Activated CD4-positive, alpha-beta T cell treated with anti-CD3 and anti-CD28 coated beads for 36 hours (primary cell): ENCODE measurements around the gene SCEL. TPM values are rescaled to one million over a fixed set of nuclear protein-coding genes. Genes with fewer than 3 reads are reported as not detected.

ENCODE experiments used
- ATAC-seq: fragments of 200-7000 bp; cut with Tn5 transposase; one replicate; pipeline ENCODE4 v1.10.0; 2021; ENCODE audit warnings: mild to moderate bottlenecking, moderate library complexity
- CTCF ChIA-PET: fragments of 350-600 bp; sonication (Branson Sonifier 250); formaldehyde crosslinking; loops from one replicate; lab custom pipeline; 2021; ENCODE audit warnings: antibody characterized with exemption; lab: Charles Lee
- POLR2A ChIA-PET: fragments of 350-600 bp; sonication (Branson Sonifier 250); formaldehyde crosslinking; loops from one replicate; lab custom pipeline; 2021; ENCODE audit warnings: antibody characterized with exemption, inconsistent platforms; lab: Charles Lee
- DNase-seq: peaks from one replicate; pipeline ENCODE4 v3.0.0-alpha.2; 2020
- H3K27ac Mint-ChIP-seq: one replicate; pipeline ENCODE4 v1.8.0; 2021; ENCODE audit warnings: mixed read lengths
- H3K27me3 Mint-ChIP-seq: one replicate; pipeline ENCODE4 v1.8.0; 2021; ENCODE audit warnings: mixed read lengths
- H3K36me3 Mint-ChIP-seq: one replicate; pipeline ENCODE4 v1.8.0; 2021; ENCODE audit warnings: low read depth, mixed read lengths
- H3K4me1 Mint-ChIP-seq: one replicate; pipeline ENCODE4 v1.8.0; 2021; ENCODE audit warnings: mixed read lengths
- H3K4me3 Mint-ChIP-seq: one replicate; pipeline ENCODE4 v1.8.0; 2021; ENCODE audit warnings: mild to moderate bottlenecking, moderate library complexity, mixed read lengths
- H3K9me3 Mint-ChIP-seq: one replicate; pipeline ENCODE4 v1.8.0; 2021; ENCODE audit warnings: low read depth, mixed read lengths
- intact Hi-C, 2 experiments: fragments of 100-400 bp; cut with DNase I in 1 of 2; cut with micrococcal nuclease in 1 of 2; formaldehyde crosslinking; loops; one replicate each; pipeline versions ENCODE4 v1.14.2 to v1.15.1; 2022 to 2024; cut with DNase I, micrococcal nuclease
- total RNA-seq, 2 experiments: library from RNA; stranded (reverse); gene quantifications; one replicate each; pipeline ENCODE4 v1.2.3, GENCODE V29; 2021

SCEL gene
- total RNA-seq, 2 experiments from 2014 or later = not detected

DNA sequence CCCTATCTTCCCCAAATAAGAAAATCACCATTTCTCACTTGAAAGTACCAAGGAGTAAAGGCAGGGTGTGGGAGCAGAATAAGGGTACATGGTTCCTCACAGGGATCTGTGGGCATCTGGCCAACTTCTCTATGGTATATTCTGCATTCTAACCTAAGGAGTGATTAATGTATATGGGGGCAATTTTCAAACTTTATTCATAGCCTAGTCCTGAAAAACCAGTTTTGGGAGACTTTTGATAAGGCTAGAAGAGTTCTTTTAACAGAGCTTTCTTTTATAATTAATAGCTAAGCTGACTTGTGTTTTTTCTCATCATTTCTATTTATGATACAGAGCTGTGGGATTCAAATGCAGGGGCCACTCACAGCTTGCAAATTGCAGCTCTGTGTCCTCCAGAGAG, 852 bp downstream of the SCEL start:
- intact Hi-C loops = no loop called here
- Mint-ChIP-seq H3K9me3 (no peaks in the 10 kb centered on the region), H3K27ac (no peak overlapping the region), H3K4me1 (no peaks in the 10 kb centered on the region), H3K36me3 (no peaks in the 10 kb centered on the region), H3K27me3 (peaks cover 15% of the 10 kb centered on the region), H3K4me3 (no peak overlapping the region)
- ChIA-PET CTCF (no interaction called here), POLR2A (no interaction called here)
- ATAC-seq = no peak
- no peak for DNase-seq

DNA sequence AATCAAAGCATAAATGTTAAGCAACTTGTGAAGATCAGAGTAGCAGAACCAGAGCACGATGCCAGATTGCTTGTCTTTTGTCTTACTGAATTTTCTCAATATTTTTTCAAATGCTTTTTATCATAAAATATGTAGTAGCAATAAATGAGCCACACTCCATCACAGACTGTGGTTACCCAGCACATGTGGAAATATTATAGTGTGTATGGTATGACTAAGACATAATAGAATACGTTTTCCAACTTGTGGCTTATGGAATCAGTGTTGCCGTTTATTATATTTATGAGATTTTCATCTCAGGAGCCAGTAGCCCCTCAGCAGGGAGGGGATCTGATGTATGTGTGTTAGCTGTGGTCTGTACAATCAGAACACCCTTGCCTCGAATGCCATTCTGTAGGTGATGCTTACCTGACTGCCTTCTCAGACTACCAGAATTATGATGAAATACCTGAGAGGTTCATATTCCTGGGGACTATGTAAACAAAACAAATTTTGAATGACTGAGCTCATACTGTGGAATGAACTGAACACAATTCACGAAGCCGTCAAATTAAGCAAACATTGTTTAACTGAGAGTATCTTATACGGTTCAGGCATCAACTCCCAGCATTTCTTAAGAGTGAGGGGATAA, 1.9 kb downstream of the SCEL start:
- no peak for DNase-seq
- CTCF ChIA-PET = interaction anchor here (1.2 kb wide), 1 partner anchor 11 kb away, joined by 3 read pairs; no protein-coding TSS in a partner anchor
- no peak overlapping the region for H3K27ac Mint-ChIP-seq

DNA sequence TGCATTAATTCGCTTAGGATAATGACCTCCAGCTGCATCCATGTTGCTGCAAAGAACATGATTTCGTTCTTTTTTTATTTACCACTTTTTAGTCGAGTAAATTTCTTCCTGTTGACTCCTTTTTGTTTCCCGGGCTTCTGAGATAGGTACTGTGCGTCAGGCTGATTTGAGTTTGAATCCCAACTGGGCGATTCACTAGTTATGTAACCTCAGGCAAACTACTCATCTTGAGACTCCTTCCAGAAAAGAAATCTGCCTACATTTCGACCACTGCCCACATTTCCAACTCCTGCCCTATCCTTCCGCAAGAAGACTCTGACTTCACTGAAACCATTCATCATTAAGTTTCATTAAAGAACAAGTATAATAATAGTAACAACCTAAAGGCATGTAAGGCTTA, 8.2 kb downstream of the SCEL start:
- no peaks in the 10 kb centered on the region for H3K9me3 Mint-ChIP-seq
- CTCF ChIA-PET = no interaction called here
- H3K4me3 Mint-ChIP-seq = no peak overlapping the region
- ATAC-seq (no peak), DNase-seq (no peak)
- peaks cover 24% of the 10 kb centered on the region for H3K27me3 Mint-ChIP-seq
- no peaks in the 10 kb centered on the region for H3K4me1 Mint-ChIP-seq
- POLR2A ChIA-PET = no interaction called here
- H3K27ac Mint-ChIP-seq = no peak overlapping the region
- H3K36me3 Mint-ChIP-seq = no peaks in the 10 kb centered on the region
- intact Hi-C loops = no loop called here

More for the DNA sequence above, 1.9 kb downstream of the SCEL start:
- peaks cover 15% of the 10 kb centered on the region for H3K27me3 Mint-ChIP-seq
- H3K9me3 Mint-ChIP-seq = no peaks in the 10 kb centered on the region
- POLR2A ChIA-PET = no interaction called here
- ATAC-seq = no peak
- H3K4me1 Mint-ChIP-seq = no peaks in the 10 kb centered on the region
- intact Hi-C loops = no loop called here
- H3K36me3 Mint-ChIP-seq = no peaks in the 10 kb centered on the region
- H3K4me3 Mint-ChIP-seq = no peak overlapping the region

DNA sequence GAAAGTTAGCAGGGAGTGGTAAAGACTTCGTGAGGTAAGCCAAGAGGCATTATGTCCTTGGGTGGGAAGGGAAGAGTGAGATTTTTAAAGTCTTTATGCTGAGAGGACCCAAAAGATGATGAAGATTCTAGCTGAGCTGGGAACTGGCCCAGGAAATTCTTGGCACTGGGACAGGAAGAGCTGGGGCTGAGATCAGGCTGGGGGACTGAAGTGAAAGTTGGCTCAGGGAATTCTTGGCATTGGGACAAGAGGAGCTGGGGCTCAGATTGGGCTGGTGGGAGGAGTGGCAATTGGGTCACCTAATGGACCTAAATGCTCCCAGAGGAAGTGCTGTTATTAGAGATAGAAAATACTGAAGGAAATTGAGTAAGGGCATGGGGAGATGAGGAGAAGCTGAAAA, 8.8 kb downstream of the SCEL start:
- Mint-ChIP-seq H3K27me3 (peaks cover 24% of the 10 kb centered on the region), H3K9me3 (no peaks in the 10 kb centered on the region), H3K4me3 (no peak overlapping the region), H3K36me3 (no peaks in the 10 kb centered on the region), H3K27ac (no peak overlapping the region), H3K4me1 (no peaks in the 10 kb centered on the region)
- POLR2A ChIA-PET = no interaction called here
- no peak for ATAC-seq
- CTCF ChIA-PET = interaction anchor here (1.0 to 1.2 kb wide), 2 partner anchors 14 to 16 kb away, joined by 3 to 7 read pairs; no protein-coding TSS in a partner anchor
- intact Hi-C loops = no loop called here
- DNase-seq = no peak

DNA sequence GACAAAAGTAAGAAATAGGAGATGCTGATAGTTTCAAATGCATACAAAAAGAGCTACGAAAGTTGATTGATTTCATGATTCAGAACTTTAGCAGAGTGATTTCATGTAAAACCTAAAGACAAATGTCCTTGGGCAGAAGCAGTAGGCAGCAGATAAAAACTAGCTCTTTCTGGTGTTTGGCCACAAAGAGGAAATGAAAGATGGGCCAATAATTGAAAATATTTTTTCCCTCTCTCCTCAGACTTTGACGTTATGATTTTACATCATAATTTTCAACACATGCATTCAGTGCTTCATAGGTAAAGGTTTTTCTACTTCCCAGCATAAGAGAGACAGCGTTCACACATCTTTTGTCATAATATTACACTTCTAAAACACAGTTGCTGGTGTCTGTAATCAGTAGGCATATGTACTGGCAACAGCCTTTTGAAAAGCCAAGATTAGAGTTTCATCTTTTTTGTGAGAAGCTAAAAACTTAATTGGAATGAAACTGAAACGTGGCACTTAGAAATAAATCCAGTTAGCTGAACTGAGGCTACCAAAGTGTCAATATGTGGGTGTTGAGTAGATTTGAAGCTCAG, 9.3 kb downstream of the SCEL start:
- Mint-ChIP-seq H3K9me3 (no peaks in the 10 kb centered on the region), H3K4me1 (no peaks in the 10 kb centered on the region), H3K27ac (no peak overlapping the region), H3K4me3 (no peak overlapping the region), H3K36me3 (no peaks in the 10 kb centered on the region), H3K27me3 (peaks cover 26% of the 10 kb centered on the region)
- POLR2A ChIA-PET = no interaction called here
- DNase-seq = no peak
- CTCF ChIA-PET = interaction anchor here (1.0 to 1.2 kb wide), 4 partner anchors 13 to 89 kb away, joined by 3 to 7 read pairs (median 3); no protein-coding TSS in a partner anchor
- intact Hi-C loops = no loop called here
- ATAC-seq = no peak

DNA sequence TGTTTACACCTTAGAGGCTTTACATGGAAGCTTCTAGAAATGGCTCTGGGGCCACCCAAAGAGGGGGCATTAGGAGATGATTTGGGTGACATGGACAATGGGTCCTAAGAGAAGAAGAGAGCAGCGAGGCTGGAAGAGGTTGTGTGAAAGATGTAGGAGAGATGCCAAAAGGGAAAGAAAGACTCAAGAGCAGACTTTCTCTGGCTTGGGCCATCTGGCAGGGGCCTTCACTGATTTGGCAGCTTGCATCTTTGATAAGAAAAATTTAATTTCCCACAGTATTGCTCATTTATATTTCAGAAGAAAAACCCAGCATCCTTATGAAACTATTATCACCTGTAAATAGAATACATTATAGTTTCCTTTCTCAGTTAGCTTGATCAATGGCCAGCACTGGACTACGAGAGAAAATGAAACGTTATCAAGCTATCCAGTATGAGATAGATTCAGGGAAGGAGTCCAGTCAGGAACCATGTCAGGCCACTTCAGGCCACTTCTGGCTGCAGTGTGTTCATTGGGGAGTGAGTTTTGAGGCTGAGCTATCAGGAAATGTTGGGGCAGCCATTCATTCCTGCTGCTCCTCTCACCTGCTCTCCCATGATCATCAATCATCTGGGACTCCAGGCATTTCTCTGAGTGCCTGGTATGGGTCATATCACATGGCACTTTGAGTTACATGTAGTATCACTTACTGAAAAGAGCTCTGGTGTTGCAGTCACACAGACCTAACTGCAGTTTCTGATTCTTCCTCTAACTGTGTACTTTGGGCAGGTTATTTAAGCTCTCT, 10.3 kb downstream of the SCEL start:
- no peaks in the 10 kb centered on the region for H3K9me3 Mint-ChIP-seq
- no peaks in the 10 kb centered on the region for H3K36me3 Mint-ChIP-seq
- intact Hi-C loops = no loop called here
- H3K27ac Mint-ChIP-seq = no peak overlapping the region
- DNase-seq (no peak), ATAC-seq (no peak)
- CTCF ChIA-PET = interaction anchor here (1.1 to 1.2 kb wide), 2 partner anchors 14 to 88 kb away, joined by 3 read pairs; no protein-coding TSS in a partner anchor
- no peak overlapping the region for H3K4me3 Mint-ChIP-seq
- POLR2A ChIA-PET = no interaction called here
- H3K4me1 Mint-ChIP-seq = no peaks in the 10 kb centered on the region
- H3K27me3 Mint-ChIP-seq = peaks cover 19% of the 10 kb centered on the region

DNA sequence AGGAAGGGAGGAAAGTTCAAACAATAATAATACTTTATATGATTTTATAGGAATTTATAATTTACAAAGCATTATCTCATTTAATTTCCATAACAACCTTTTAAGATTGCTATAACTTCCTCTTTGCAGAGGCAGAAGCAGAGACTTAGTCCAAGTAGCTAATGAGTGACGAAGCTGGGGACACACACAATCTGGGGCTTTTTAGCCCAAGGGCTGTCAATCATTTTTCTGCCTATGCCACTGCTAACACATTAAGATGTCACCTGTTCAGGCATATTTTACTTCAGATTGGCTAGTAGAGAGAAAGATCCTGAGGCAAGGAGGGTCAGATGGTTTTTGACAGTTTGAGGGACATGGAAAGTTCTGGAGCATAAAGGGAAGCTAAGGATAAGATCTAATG, 12.6 kb downstream of the SCEL start:
- no peak overlapping the region for H3K4me3 Mint-ChIP-seq
- ChIA-PET POLR2A (no interaction called here), CTCF (interaction anchor here (1.0 to 1.2 kb wide), 3 partner anchors 11 to 124 kb away, joined by 3 read pairs; no protein-coding TSS in a partner anchor)
- intact Hi-C loops = no loop called here
- DNase-seq (no peak), ATAC-seq (no peak)
- no peaks in the 10 kb centered on the region for H3K9me3 Mint-ChIP-seq
- no peak overlapping the region for H3K27ac Mint-ChIP-seq
- no peaks in the 10 kb centered on the region for H3K4me1 Mint-ChIP-seq
- H3K27me3 Mint-ChIP-seq = peaks cover 18% of the 10 kb centered on the region
- no peaks in the 10 kb centered on the region for H3K36me3 Mint-ChIP-seq

DNA sequence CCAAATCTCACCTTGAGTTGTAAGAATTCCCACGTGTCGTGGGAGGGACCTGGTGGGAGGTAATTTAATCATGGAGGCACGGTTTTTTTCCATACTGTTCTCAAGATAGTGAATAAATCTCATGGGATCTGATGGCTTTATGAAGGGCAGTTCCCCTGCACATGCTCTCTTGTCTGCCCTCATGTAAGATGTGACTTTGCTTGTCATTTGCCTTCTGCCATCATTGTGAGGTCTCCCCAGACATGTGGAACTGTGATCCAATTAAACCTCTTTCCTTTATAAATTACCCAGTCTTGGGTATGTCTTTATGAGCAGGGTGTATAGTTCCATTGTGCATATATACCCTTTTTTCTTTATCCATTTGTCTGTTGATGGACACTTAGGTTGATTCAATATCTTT, 13.1 kb downstream of the SCEL start:
- CTCF ChIA-PET = interaction anchor here (1.0 to 1.2 kb wide), 3 partner anchors 11 to 125 kb away, joined by 3 read pairs; no protein-coding TSS in a partner anchor
- Mint-ChIP-seq H3K4me3 (no peak overlapping the region), H3K27me3 (peaks cover 16% of the 10 kb centered on the region), H3K9me3 (no peaks in the 10 kb centered on the region), H3K36me3 (no peaks in the 10 kb centered on the region), H3K4me1 (no peaks in the 10 kb centered on the region), H3K27ac (no peak overlapping the region)
- no peak for ATAC-seq
- no peak for DNase-seq
- intact Hi-C loops = no loop called here
- POLR2A ChIA-PET = no interaction called here

DNA sequence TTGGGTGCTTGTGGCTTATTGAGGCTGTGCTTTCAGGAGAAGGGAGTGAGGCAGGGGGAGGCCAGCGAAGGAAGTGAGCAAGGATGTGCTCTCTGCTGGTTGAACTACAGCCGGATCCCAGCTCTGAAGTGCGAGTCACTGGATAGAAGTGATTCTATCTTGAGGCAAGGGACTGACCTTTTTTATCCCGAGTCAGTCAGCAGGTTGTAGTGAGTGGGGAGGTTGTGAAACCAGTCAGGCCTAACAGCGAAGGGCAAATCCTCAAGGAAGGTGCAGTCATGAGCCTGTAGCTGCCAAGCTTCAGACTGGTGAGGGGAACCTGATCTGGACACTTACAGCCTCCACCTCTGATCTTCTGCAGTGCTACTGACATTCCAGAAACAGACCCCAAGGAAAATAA, 18.6 kb downstream of the SCEL start:
- Mint-ChIP-seq H3K27me3 (peaks cover 6% of the 10 kb centered on the region), H3K27ac (no peak overlapping the region), H3K4me3 (no peak overlapping the region), H3K9me3 (no peaks in the 10 kb centered on the region), H3K36me3 (no peaks in the 10 kb centered on the region), H3K4me1 (peaks cover 12% of the 10 kb centered on the region)
- ATAC-seq = no peak
- intact Hi-C loops = no loop called here
- ChIA-PET POLR2A (interaction anchor here (0.6 kb wide), 1 partner anchor 194 kb away, joined by 3 read pairs; no protein-coding TSS in a partner anchor), CTCF (no interaction called here)
- no peak for DNase-seq

DNA sequence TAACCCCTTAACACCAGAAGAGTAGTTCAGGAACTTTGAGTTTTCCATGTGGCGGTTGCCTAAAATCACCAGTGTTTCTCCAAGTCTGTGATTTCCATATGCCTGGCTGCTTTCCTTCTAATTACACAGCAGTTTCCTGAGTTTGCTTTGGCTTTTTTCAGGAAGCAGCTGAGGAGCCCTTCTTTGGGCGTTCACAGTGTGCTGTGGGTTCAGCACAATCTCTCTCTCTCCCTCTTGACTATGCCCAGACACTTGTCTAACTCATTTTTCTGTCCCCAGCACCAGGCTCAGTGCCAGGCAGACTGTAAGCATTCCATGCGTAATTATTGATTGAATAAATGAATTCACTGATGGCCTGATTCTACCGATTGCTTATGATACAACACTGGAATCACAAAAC, 19.7 kb downstream of the SCEL start:
- ChIA-PET POLR2A (no interaction called here), CTCF (no interaction called here)
- H3K27me3 Mint-ChIP-seq = peaks cover 3% of the 10 kb centered on the region
- H3K4me1 Mint-ChIP-seq = peaks cover 20% of the 10 kb centered on the region
- H3K9me3 Mint-ChIP-seq = no peaks in the 10 kb centered on the region
- H3K36me3 Mint-ChIP-seq = no peaks in the 10 kb centered on the region
- intact Hi-C loops = loop anchor here in 1 of 2 experiments (5.0 kb wide), 1 partner anchor 48 kb away; no protein-coding TSS in a partner anchor
- no peak for ATAC-seq
- DNase-seq = no peak
- H3K4me3 Mint-ChIP-seq = no peak overlapping the region
- H3K27ac Mint-ChIP-seq = no peak overlapping the region

DNA sequence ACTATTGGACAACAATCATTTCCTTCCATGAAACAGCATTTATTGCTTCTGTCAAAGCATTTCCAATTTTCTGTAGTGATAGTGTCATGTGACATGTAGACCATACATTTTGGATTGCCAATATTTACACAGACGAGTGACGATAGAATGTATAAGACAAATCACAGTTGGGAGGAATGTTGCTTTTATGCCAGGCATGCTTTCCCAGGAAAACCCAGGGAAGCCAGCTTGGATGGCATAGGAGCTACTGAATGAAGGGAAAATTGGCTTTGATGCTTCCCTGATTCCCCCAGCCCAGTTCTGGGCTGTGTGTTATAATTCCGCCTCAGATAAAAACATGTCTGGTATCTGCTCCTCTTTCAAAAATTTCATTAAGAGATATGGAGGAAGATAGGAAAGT, 22.5 kb downstream of the SCEL start:
- intact Hi-C loops = loop anchor here in 1 of 2 experiments (5.0 kb wide), 1 partner anchor 51 kb away; no protein-coding TSS in a partner anchor
- no peaks in the 10 kb centered on the region for H3K9me3 Mint-ChIP-seq
- H3K4me3 Mint-ChIP-seq = no peak overlapping the region
- ATAC-seq (no peak), DNase-seq (no peak)
- peaks cover 20% of the 10 kb centered on the region for H3K4me1 Mint-ChIP-seq
- no peak overlapping the region for H3K27ac Mint-ChIP-seq
- no peaks in the 10 kb centered on the region for H3K36me3 Mint-ChIP-seq
- peaks cover 3% of the 10 kb centered on the region for H3K27me3 Mint-ChIP-seq
- ChIA-PET POLR2A (no interaction called here), CTCF (interaction anchor here (0.8 kb wide), 1 partner anchor 13 kb away, joined by 3 read pairs; no protein-coding TSS in a partner anchor)
